ENCODE results near the gene ZNF275.

DNA sequence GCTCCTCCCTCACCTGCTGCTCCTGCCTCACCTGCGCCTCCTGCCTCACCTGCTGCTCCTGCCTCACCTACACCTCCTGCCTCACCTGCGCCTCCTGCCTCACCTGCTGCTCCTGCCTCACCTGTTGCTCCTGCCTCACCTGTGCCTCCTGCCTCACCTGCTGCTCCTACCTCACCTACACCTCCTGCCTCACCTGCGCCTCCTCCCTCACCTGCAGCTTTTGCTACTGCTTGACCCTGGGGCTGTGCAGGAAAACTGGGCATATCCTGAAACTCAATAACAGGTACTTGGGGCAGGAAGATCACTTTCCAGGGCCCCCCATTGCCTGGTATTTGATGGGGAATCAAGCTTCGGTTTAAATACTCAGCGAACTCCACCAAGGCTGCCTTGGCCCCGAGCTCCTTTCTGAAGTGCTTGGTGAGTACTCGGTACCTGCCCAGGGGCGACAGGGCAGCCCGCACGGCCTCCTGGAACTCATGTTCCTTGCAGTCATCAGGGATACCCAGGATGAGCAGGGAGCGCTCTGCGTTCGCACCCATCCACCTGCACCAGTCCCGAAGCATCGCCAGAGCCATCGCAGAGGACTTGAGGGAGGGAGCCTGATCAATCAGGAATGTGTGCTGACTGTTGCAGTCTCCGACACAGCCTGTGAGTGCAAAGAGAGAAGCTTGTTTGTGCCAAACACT lies 64.5 kb downstream of the ZNF275 start:
- TF ChIP-seq, protein P1, sequence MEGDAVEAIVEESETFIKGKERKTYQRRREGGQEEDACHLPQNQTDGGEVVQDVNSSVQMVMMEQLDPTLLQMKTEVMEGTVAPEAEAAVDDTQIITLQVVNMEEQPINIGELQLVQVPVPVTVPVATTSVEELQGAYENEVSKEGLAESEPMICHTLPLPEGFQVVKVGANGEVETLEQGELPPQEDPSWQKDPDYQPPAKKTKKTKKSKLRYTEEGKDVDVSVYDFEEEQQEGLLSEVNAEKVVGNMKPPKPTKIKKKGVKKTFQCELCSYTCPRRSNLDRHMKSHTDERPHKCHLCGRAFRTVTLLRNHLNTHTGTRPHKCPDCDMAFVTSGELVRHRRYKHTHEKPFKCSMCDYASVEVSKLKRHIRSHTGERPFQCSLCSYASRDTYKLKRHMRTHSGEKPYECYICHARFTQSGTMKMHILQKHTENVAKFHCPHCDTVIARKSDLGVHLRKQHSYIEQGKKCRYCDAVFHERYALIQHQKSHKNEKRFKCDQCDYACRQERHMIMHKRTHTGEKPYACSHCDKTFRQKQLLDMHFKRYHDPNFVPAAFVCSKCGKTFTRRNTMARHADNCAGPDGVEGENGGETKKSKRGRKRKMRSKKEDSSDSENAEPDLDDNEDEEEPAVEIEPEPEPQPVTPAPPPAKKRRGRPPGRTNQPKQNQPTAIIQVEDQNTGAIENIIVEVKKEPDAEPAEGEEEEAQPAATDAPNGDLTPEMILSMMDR (IDR thresholded peaks at IDR 0.05) = no peak
- no peak for TF ChIP-seq EZH2 (IDR thresholded peaks at IDR 0.05)
